ENCODE results near the gene SYNGR2.
"Not testable (repeated sequence)": the region's sequence is repeated elsewhere in the genome, so short reads cannot be mapped to it uniquely, and the experiment has no call there.

Gene SYNGR2

GRCh38 chr17:78135858-78136500, 32.4 kb upstream of the SYNGR2 start:
- Histone ChIP-seq H3K27me3 (ENCODE audit: control insufficient read depth in 5 of 5, insufficient read depth in 4 of 5, low read length in 5 of 5) (peaks cover 0 to 4% (median 0%) of the 10 kb centered on the region in 5 donors), H3K27ac (ENCODE audit: low read depth, low read length) (no peak overlapping the region), H3K9me3 (ENCODE audit: control insufficient read depth in 5 of 5, low read length in 5 of 5) (no peaks in the 10 kb centered on the region), H3K9ac (ENCODE audit: low read length in 5 of 5) (no peak overlapping the region), H3K4me3 (ENCODE audit: low read depth in 1 of 5, low read length in 5 of 5) (no peak overlapping the region), H3K36me3 (ENCODE audit: control insufficient read depth in 5 of 5, insufficient read depth in 5 of 5, low read length in 5 of 5) (peaks cover 0 to 6% (median 0%) of the 10 kb centered on the region in 5 donors), H3K4me1 (ENCODE audit: control insufficient read depth in 5 of 5, insufficient read depth in 5 of 5, low read length in 5 of 5) (peaks cover 6 to 55% (median 36%) of the 10 kb centered on the region in 5 donors)

- no peak overlapping the region for H3K9ac ChIP-seq (ENCODE audit: low read length in 5 of 5)
- no peaks in the 10 kb centered on the region for H3K27me3 ChIP-seq (ENCODE audit: control insufficient read depth in 5 of 5, insufficient read depth in 4 of 5, low read length in 5 of 5)
- H3K4me1 ChIP-seq (ENCODE audit: control insufficient read depth in 5 of 5, insufficient read depth in 5 of 5, low read length in 5 of 5) = peaks cover 6 to 58% (median 34%) of the 10 kb centered on the region in 5 donors
- no peaks in the 10 kb centered on the region for H3K9me3 ChIP-seq (ENCODE audit: control insufficient read depth in 5 of 5, low read length in 5 of 5)
- H3K36me3 ChIP-seq (ENCODE audit: control insufficient read depth in 5 of 5, insufficient read depth in 5 of 5, low read length in 5 of 5) = peaks cover 0 to 9% (median 0%) of the 10 kb centered on the region in 5 donors
- H3K4me3 ChIP-seq (ENCODE audit: low read depth in 1 of 5, low read length in 5 of 5) = no peak overlapping the region
- H3K27ac ChIP-seq (ENCODE audit: low read depth, low read length) = no peak overlapping the region
Observed at GRCh38 chr17:78137392-78138203, 30.8 kb upstream of the SYNGR2 start.

- Histone ChIP-seq H3K9me3 (ENCODE audit: control insufficient read depth in 5 of 5, low read length in 5 of 5) (no peaks in the 10 kb centered on the region), H3K9ac (ENCODE audit: low read length in 5 of 5) (no peak overlapping the region), H3K27ac (ENCODE audit: low read depth, low read length) (no peak overlapping the region), H3K4me1 (ENCODE audit: control insufficient read depth in 5 of 5, insufficient read depth in 5 of 5, low read length in 5 of 5) (peaks cover 6 to 52% (median 34%) of the 10 kb centered on the region in 5 donors), H3K4me3 (ENCODE audit: low read depth in 1 of 5, low read length in 5 of 5) (no peak overlapping the region), H3K36me3 (ENCODE audit: control insufficient read depth in 5 of 5, insufficient read depth in 5 of 5, low read length in 5 of 5) (peaks cover 0 to 9% (median 0%) of the 10 kb centered on the region in 5 donors), H3K27me3 (ENCODE audit: control insufficient read depth in 5 of 5, insufficient read depth in 4 of 5, low read length in 5 of 5) (no peaks in the 10 kb centered on the region)
Observed at GRCh38 chr17:78138204-78139060, 29.9 kb upstream of the SYNGR2 start.

- not testable (repeated sequence) for H3K36me3 ChIP-seq (ENCODE audit: control insufficient read depth in 5 of 5, insufficient read depth in 5 of 5, low read length in 5 of 5); H3K27ac ChIP-seq (ENCODE audit: low read depth, low read length); H3K9me3 ChIP-seq (ENCODE audit: control insufficient read depth in 5 of 5, low read length in 5 of 5); H3K27me3 ChIP-seq (ENCODE audit: control insufficient read depth in 5 of 5, insufficient read depth in 4 of 5, low read length in 5 of 5); H3K4me3 ChIP-seq (ENCODE audit: low read depth in 1 of 5, low read length in 5 of 5); H3K9ac ChIP-seq (ENCODE audit: low read length in 5 of 5)
- peaks cover 12 to 54% (median 38%) of the 10 kb centered on the region in 5 donors for H3K4me1 ChIP-seq (ENCODE audit: control insufficient read depth in 5 of 5, insufficient read depth in 5 of 5, low read length in 5 of 5)
Observed at GRCh38 chr17:78139861-78140168, 28.6 kb upstream of the SYNGR2 start.

GRCh38 chr17:78140169-78141051, 28.0 kb upstream of the SYNGR2 start:
- peaks cover 17 to 60% (median 44%) of the 10 kb centered on the region in 5 donors for H3K4me1 ChIP-seq (ENCODE audit: control insufficient read depth in 5 of 5, insufficient read depth in 5 of 5, low read length in 5 of 5)
- H3K27ac ChIP-seq (ENCODE audit: low read depth, low read length) = no peak overlapping the region
- H3K27me3 ChIP-seq (ENCODE audit: control insufficient read depth in 5 of 5, insufficient read depth in 4 of 5, low read length in 5 of 5) = no peaks in the 10 kb centered on the region
- H3K9ac ChIP-seq (ENCODE audit: low read length in 5 of 5) = peak overlapping the region in 3 of 5 donors; percentile 25 to 45 (median 25)
- no peaks in the 10 kb centered on the region for H3K9me3 ChIP-seq (ENCODE audit: control insufficient read depth in 5 of 5, low read length in 5 of 5)
- H3K36me3 ChIP-seq (ENCODE audit: control insufficient read depth in 5 of 5, insufficient read depth in 5 of 5, low read length in 5 of 5) = peaks cover 0 to 3% (median 0%) of the 10 kb centered on the region in 5 donors
- H3K4me3 ChIP-seq (ENCODE audit: low read depth in 1 of 5, low read length in 5 of 5) = peak overlapping the region in 4 of 5 donors; percentile 23 to 55 (median 41)

GRCh38 chr17:78141437-78142118, 26.8 kb upstream of the SYNGR2 start:
- H3K27me3 ChIP-seq (ENCODE audit: control insufficient read depth in 5 of 5, insufficient read depth in 4 of 5, low read length in 5 of 5) = no peaks in the 10 kb centered on the region
- H3K36me3 ChIP-seq (ENCODE audit: control insufficient read depth in 5 of 5, insufficient read depth in 5 of 5, low read length in 5 of 5) = peaks cover 0 to 3% (median 0%) of the 10 kb centered on the region in 5 donors
- H3K27ac ChIP-seq (ENCODE audit: low read depth, low read length) = no peak overlapping the region
- H3K9me3 ChIP-seq (ENCODE audit: control insufficient read depth in 5 of 5, low read length in 5 of 5) = no peaks in the 10 kb centered on the region
- H3K4me1 ChIP-seq (ENCODE audit: control insufficient read depth in 5 of 5, insufficient read depth in 5 of 5, low read length in 5 of 5) = peaks cover 17 to 70% (median 53%) of the 10 kb centered on the region in 5 donors
- peak overlapping the region in 2 of 5 donors; percentile 13 to 33 for H3K9ac ChIP-seq (ENCODE audit: low read length in 5 of 5)
- H3K4me3 ChIP-seq (ENCODE audit: low read depth in 1 of 5, low read length in 5 of 5) = peak overlapping the region in 1 of 5 donors; percentile 55

GRCh38 chr17:78142119-78142861, 26.1 kb upstream of the SYNGR2 start:
- no peak overlapping the region for H3K4me3 ChIP-seq (ENCODE audit: low read depth in 1 of 5, low read length in 5 of 5)
- no peak overlapping the region for H3K27ac ChIP-seq (ENCODE audit: low read depth, low read length)
- peaks cover 17 to 69% (median 50%) of the 10 kb centered on the region in 5 donors for H3K4me1 ChIP-seq (ENCODE audit: control insufficient read depth in 5 of 5, insufficient read depth in 5 of 5, low read length in 5 of 5)

GRCh38 chr17:78143214-78144146, 24.9 kb upstream of the SYNGR2 start:
- Histone ChIP-seq H3K36me3 (ENCODE audit: control insufficient read depth in 5 of 5, insufficient read depth in 5 of 5, low read length in 5 of 5) (peaks cover 0 to 3% (median 0%) of the 10 kb centered on the region in 5 donors), H3K27me3 (ENCODE audit: control insufficient read depth in 5 of 5, insufficient read depth in 4 of 5, low read length in 5 of 5) (no peaks in the 10 kb centered on the region), H3K4me1 (ENCODE audit: control insufficient read depth in 5 of 5, insufficient read depth in 5 of 5, low read length in 5 of 5) (peaks cover 17 to 63% (median 49%) of the 10 kb centered on the region in 5 donors), H3K9ac (ENCODE audit: low read length in 5 of 5) (peak overlapping the region in 2 of 5 donors; percentile 36 to 37), H3K4me3 (ENCODE audit: low read depth in 1 of 5, low read length in 5 of 5) (no peak overlapping the region), H3K27ac (ENCODE audit: low read depth, low read length) (peak overlapping the region; percentile 86), H3K9me3 (ENCODE audit: control insufficient read depth in 5 of 5, low read length in 5 of 5) (no peaks in the 10 kb centered on the region)

More at GRCh38 chr17:78142119-78142861, 26.1 kb upstream of the SYNGR2 start:
- peaks cover 0 to 3% (median 0%) of the 10 kb centered on the region in 5 donors for H3K36me3 ChIP-seq (ENCODE audit: control insufficient read depth in 5 of 5, insufficient read depth in 5 of 5, low read length in 5 of 5)
- H3K9ac ChIP-seq (ENCODE audit: low read length in 5 of 5) = no peak overlapping the region
- H3K27me3 ChIP-seq (ENCODE audit: control insufficient read depth in 5 of 5, insufficient read depth in 4 of 5, low read length in 5 of 5) = no peaks in the 10 kb centered on the region
- H3K9me3 ChIP-seq (ENCODE audit: control insufficient read depth in 5 of 5, low read length in 5 of 5) = no peaks in the 10 kb centered on the region

Measured in subcutaneous abdominal adipose tissue (tissue), 5 donors.